GM12878 (cell line): ENCODE data around the gene DMD. TPM values are rescaled to one million over a fixed set of nuclear protein-coding genes. Genes with fewer than 3 reads are reported as not detected.

ENCODE experiments used
- ATAC-seq: fragments of 200-7000 bp; cut with Tn5 transposase; 3 replicates; pipeline ENCODE4 v1.9.1; 2020; ENCODE audit warnings: mild to moderate bottlenecking, moderate library complexity
- BruUV-seq: library from RNA; stranded (reverse); fragments of 400-500 nt; replicated peaks from 2 replicates; lab custom pipeline; 2021; lab: Mats Ljungman, UMichigan
- CTCF ChIA-PET: fragments of 300-600 bp; sonication (Branson Sonifier 250); formaldehyde crosslinking; extraction: SDS; loops from one replicate; lab custom pipeline; 2021; ENCODE audit warnings: inconsistent platforms; lab: Yijun Ruan, JAX
- POLR2A ChIA-PET: fragments of 350-600 bp; formaldehyde crosslinking; extraction: SDS; loops from one replicate; lab custom pipeline; 2021; ENCODE audit warnings: inconsistent platforms; lab: Charles Lee
- RAD21 ChIA-PET: fragments of 300-600 bp; sonication (Branson Sonifier 250); formaldehyde crosslinking; loops from one replicate; lab custom pipeline; 2023; ENCODE audit warnings: antibody characterized with exemption; ENCODE audit not compliant: unreplicated experiment; lab: Charles Lee
- SMC1A ChIA-PET: fragments of 300-600 bp; sonication (Branson Sonifier 250); formaldehyde crosslinking; loops from one replicate; lab custom pipeline; 2023; ENCODE audit not compliant: unreplicated experiment, uncharacterized antibody; lab: Charles Lee
- DNase-seq: peaks from one replicate; pipeline ENCODE4 v3.0.0-alpha.2; 2011; ENCODE audit warnings: low read depth, low spot score
- FAIRE-seq: peaks from 3 replicates; lab custom pipeline; 2011; peaks lifted over from hg19 to GRCh38; lab: Jason Lieb, UNC
- H2AFZ ChIP-seq: 2 replicates; pipeline ENCODE4 v1.6.0; 2011; ENCODE audit warnings: low read depth, low read length, control low read depth; ENCODE audit not compliant: control insufficient read depth
- H3K27ac ChIP-seq: 2 replicates; pipeline ENCODE4 v1.5.1; 2011; ENCODE audit warnings: control low read depth; ENCODE audit not compliant: control insufficient read depth, insufficient read depth
- H3K27me3 ChIP-seq, 2 experiments: replicated peaks in 1 of 2; 2 replicates each; pipeline versions ENCODE4 v1.6.0 to v1.6.1; 2011; ENCODE audit warnings: low read length in 1 of 2; ENCODE audit not compliant: control insufficient read depth in 2 of 2, insufficient read depth in 2 of 2
- H3K36me3 ChIP-seq, 2 experiments: 2 replicates each; pipeline ENCODE4 v1.5.1; 2011; ENCODE audit warnings: low read length in 1 of 2; ENCODE audit not compliant: control insufficient read depth in 2 of 2, insufficient read depth in 2 of 2
- H3K4me1 ChIP-seq: 2 replicates; pipeline ENCODE4 v1.6.1; 2011; ENCODE audit warnings: mild to moderate bottlenecking, low read length, moderate library complexity, mixed read lengths; ENCODE audit not compliant: control insufficient read depth, insufficient read depth
- H3K4me2 ChIP-seq: 2 replicates; pipeline ENCODE4 v1.6.0; 2011; ENCODE audit warnings: control low read depth; ENCODE audit not compliant: control insufficient read depth, insufficient read depth
- H3K4me3 ChIP-seq: fragments of 200-600 bp; sonication (generic); 2 replicates; pipeline ENCODE4 v1.5.1; 2016
- H3K79me2 ChIP-seq: 2 replicates; pipeline ENCODE4 v1.6.0; 2011; ENCODE audit warnings: low read length; ENCODE audit not compliant: control insufficient read depth, insufficient read depth
- H3K9ac ChIP-seq: 2 replicates; pipeline ENCODE4 v1.8.0; 2011; ENCODE audit warnings: low read length, control low read depth, mixed read lengths; ENCODE audit not compliant: control insufficient read depth, insufficient read depth
- H3K9me3 ChIP-seq: replicated peaks from 3 replicates; pipeline ENCODE4 v1.5.1; 2011; ENCODE audit warnings: mild to moderate bottlenecking, low read length; ENCODE audit not compliant: control insufficient read depth, insufficient read depth
- H4K20me1 ChIP-seq: 2 replicates; pipeline ENCODE4 v1.6.0; 2011; ENCODE audit not compliant: control insufficient read depth, insufficient read depth
- CBX3 ChIP-seq: fragments of 200-600 bp; sonication (generic); IDR thresholded peaks from 2 replicates; pipeline ENCODE4 v1.6.1; 2016; ENCODE audit warnings: low read depth, borderline replicate concordance
- GABPA ChIP-seq: IDR thresholded peaks from 2 replicates; pipeline ENCODE4 v1.6.1; 2014; ENCODE audit warnings: antibody characterized with exemption, low read depth, mild to moderate bottlenecking, inconsistent platforms
- IKZF1 ChIP-seq: fragments of 450-650 bp; conservative IDR thresholded peaks from 2 replicates; pipeline ENCODE4 v1.6.1; 2017; ENCODE audit warnings: antibody characterized with exemption, mild to moderate bottlenecking
- MXI1 ChIP-seq: fragments of 150-350 bp; IDR thresholded peaks from 2 replicates; pipeline ENCODE4 v1.6.1; 2011; ENCODE audit warnings: low read depth, mild to moderate bottlenecking, inconsistent platforms, low read length, improper control_type of control experiment
- POLR2AphosphoS2 ChIP-seq: IDR thresholded peaks from 2 replicates; pipeline ENCODE4 v1.6.1; 2011; ENCODE audit warnings: low read depth, mild to moderate bottlenecking, low read length, improper control_type of control experiment, moderate library complexity
- RELA ChIP-seq: fragments of 450-650 bp; IDR thresholded peaks from 2 replicates; pipeline ENCODE4 v1.8.0; 2014; ENCODE audit warnings: borderline replicate concordance; ENCODE audit not compliant: partially characterized antibody
- SIN3A ChIP-seq: IDR thresholded peaks from 2 replicates; pipeline ENCODE4 v1.6.1; 2012; ENCODE audit warnings: low read depth, low read length, improper control_type of control experiment
- ZNF384 ChIP-seq: IDR thresholded peaks from 2 replicates; pipeline ENCODE4 v1.6.1; 2012; ENCODE audit warnings: low read depth, mild to moderate bottlenecking, low read length, improper control_type of control experiment, borderline replicate concordance
- WGBS: methylation state at CpG from one replicate; pipeline ENCODE4 v1.1.6; 2016; ENCODE audit warnings: low lambda C conversion rate; ENCODE audit not compliant: insufficient replicate concordance, insufficient coverage; ENCODE audit errors: missing lambda C conversion rate; 5-methylcytosine and 5-hydroxymethylcytosine counted together
- in situ Hi-C: fragments of 300-500 bp; cut with MboI; formaldehyde crosslinking; loops from 9 replicates; pipeline ENCODE4 v1.14.3; 2018; ENCODE audit warnings: mixed read lengths
- intact Hi-C: fragments of 100-400 bp; cut with micrococcal nuclease; formaldehyde crosslinking; loops from one replicate; pipeline ENCODE4 v1.14.2; 2022; ENCODE audit not compliant: unreplicated experiment
- polyA plus RNA-seq, 11 experiments: library from polyadenylated mRNA; depleted of rRNA in 4 of 11; unstranded in 6 of 11; stranded (reverse) in 5 of 11; fragments of >200 nt; fragmentation: Nextera tagmentation in 4 of 11; fragmentation: Illumina TruSeq in 1 of 11; extraction: Ambion mirVana in 4 of 11; extraction: Trizol in 1 of 11; gene quantifications; 1 replicate in 1 of 11; 2 replicates in 10 of 11; pipeline versions ENCODE4 v1.2.1 to v1.2.3, GENCODE V29; 2011 to 2016; ENCODE audit warnings: inconsistent platforms in 2 of 11, missing spikeins in 2 of 11, low read depth in 1 of 11
- total RNA-seq, 4 experiments: library from RNA; depleted of rRNA in 3 of 4; stranded (reverse); fragments of >200 nt in 3 of 4; fragmentation: Illumina TruSeq in 1 of 4; extraction: Trizol in 1 of 4; gene quantifications; 2 replicates each; pipeline versions ENCODE4 v1.2.1 to v1.2.3, GENCODE V29; 2013 to 2021
- TF ChIP-seq, protein P1 (sequence below): IDR thresholded peaks from 2 replicates; pipeline ENCODE4 v1.6.1; 2011; ENCODE audit warnings: borderline replicate concordance, low read depth, mild to moderate bottlenecking, moderate library complexity, mixed read lengths, low read length; ENCODE audit not compliant: insufficient read depth; ENCODE audit errors: extremely low read length

Gene DMD
- total and polyA plus RNA-seq, 10 of the 15 experiments (the other 5 are each of a cell fraction or from before 2014, with no cell fraction given): 1.4 to 24.3 (median 4.3) TPM

DNA sequence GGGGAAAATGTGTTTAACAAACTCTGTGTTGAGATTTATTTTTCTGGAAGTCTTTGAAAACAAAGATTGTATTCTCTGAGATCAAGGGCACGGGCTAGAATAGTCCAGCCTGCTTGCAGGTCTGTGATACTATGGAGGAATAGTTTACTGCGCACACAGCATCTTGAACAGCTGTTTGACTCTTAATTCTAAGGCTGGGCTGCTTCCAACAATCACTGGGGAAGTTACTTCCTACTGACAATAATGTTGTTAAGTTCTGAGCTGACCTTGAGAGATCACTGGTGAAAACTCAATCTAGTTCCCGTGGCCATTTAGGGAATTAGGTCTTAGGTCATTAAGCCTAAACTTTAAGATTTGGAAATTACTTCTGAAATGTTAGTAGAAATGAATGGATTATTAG, 1723.4 kb downstream of the DMD start:
- BruUV-seq: no TSS peak
- in situ Hi-C loops: no loop called here
- CTCF ChIA-PET: no interaction called here
- DNase-seq (no peak), ATAC-seq (no peak), FAIRE-seq (no peak)
- POLR2A ChIA-PET: no interaction called here
- WGBS: 3% methylated on average over 3 of the region's 3 CpGs
- no peaks in the 10 kb centered on the region for H3K9me3 ChIP-seq
- no peak overlapping the region for H3K9ac ChIP-seq
- no peak overlapping the region for H3K4me2 ChIP-seq
- SMC1A ChIA-PET: no interaction called here
- no peaks in the 10 kb centered on the region for H4K20me1 ChIP-seq
- H3K4me3 ChIP-seq: no peak overlapping the region
- H3K27ac ChIP-seq: no peak overlapping the region
- no peaks in the 10 kb centered on the region for H3K36me3 ChIP-seq
- TF ChIP-seq RELA: no peak
- no peak for TF ChIP-seq GABPA
- TF ChIP-seq MXI1: no peak
- TF ChIP-seq SIN3A: no peak
- TF ChIP-seq IKZF1: no peak
- TF ChIP-seq POLR2AphosphoS2: no peak
- TF ChIP-seq, protein P1, sequence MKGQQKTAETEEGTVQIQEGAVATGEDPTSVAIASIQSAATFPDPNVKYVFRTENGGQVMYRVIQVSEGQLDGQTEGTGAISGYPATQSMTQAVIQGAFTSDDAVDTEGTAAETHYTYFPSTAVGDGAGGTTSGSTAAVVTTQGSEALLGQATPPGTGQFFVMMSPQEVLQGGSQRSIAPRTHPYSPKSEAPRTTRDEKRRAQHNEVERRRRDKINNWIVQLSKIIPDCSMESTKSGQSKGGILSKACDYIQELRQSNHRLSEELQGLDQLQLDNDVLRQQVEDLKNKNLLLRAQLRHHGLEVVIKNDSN: no peak
- no peak for TF ChIP-seq ZNF384
- TF ChIP-seq CBX3: no peak
- intact Hi-C loops: no loop called here
- no peaks in the 10 kb centered on the region for H3K79me2 ChIP-seq
- RAD21 ChIA-PET: no interaction called here
- H2AFZ ChIP-seq: no peak overlapping the region
- no peaks in the 10 kb centered on the region for H3K4me1 ChIP-seq
- H3K27me3 ChIP-seq: no peaks in the 10 kb centered on the region
